ENCODE data around the gene TLE1.

DNA sequence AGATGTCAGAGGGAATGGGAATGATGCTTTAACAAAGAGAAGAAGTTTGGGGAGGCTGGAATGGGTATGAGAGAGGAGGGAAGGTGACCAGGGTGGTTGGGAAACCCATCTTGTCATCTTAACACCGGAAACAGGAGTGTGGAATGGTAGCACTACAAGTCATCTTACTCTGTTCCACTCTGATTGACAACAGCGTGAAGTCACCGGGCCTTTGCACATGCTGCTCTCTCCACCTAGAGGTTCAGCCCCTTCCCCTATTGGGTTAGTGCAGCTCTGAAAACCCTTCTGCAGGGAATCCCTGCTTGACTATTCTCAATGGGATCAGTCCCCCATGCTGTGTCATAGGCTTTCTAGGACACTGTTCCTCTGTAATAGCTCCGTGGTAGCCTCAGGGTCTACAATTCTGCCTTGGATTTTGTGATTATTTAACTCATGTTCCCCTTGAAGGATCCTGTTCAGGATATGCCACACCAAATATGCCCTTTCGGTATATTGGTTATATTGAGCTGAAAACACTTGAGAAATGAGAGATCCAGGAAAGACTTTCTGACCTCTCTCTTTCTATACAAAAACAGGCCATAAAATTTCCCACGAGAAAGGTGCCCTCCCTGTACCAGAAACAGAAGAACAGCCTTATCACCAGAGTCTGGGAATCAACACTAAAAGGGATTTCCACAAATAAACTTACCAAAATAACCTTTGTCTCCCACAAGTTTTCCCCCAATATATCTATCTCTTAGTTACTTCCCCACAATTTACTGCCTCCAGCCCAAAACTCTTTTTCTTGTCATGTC lies 86.3 kb downstream of the TLE1 start:
- TF ChIP-seq POLR2A (IDR thresholded peaks at IDR 0.05; ENCODE audit: low read length) (no peak), GATA1 (IDR thresholded peaks at IDR 0.05; ENCODE audit: low read depth, low read length) (no peak)

Measured in erythroblast (primary cell).